Activated CD4-positive, CD25-positive, alpha-beta regulatory T cell treated with anti-CD3 and anti-CD28 coated beads, Interleukin-2, amount 50 U/mL, for 24 hours (primary cell): ENCODE data around the gene SHKBP1.
A peak's percentile ranks its signal among the peaks of the same experiment; 100 is the strongest.

Source experiments
- ATAC-seq, 2 donors: fragments of 150-1000 bp; cut with Tn5 transposase; one replicate each; pipeline ENCODE4 v1.10.0; 2021; ENCODE audit warnings: mild to moderate bottlenecking in 1 of 2, moderate library complexity in 1 of 2

Gene SHKBP1

DNA sequence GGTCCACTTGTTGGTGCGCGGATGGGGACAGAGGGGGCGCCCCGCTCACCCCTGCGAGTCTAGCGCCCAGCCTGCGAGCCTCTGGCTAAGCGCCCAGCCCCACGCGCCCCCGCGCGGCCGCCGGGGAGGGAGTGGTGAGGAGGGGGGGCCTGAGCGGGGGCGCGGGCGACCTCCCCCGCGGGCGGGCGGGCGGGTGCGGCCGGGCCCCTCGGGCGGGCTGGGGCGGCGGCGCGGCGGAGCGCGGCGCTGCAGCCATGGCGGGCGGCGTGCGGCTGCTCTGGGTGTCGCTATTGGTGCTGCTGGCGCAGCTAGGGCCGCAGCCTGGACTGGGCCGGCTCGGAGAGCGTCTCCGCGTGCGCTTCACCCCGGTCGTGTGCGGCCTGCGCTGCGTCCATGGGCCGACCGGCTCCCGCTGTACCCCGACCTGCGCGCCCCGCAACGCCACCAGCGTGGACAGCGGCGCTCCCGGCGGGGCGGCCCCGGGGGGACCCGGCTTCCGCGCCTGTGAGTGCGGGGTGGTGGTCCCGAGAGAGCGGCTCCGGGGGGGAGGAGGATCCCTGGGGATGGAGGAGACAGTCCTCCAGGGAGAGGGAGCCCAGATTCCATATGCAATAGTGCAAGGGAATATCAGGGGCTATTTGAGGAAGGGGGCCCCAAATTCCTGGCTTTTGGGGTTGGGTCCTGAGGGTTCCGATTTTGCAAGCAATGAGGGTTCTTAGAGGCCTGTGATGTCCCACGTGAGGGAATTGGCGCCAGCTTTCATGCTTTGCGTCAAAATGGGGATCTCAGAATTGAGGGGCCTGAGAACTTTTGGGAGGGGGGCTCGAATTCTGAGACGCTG is 24.7 kb downstream of the SHKBP1 start, which contains the start of gene LTBP4:
Gene LTBP4 (plus strand): TSS at position 236 of the 841 bp plus-strand sequence. CDS start 19 bp downstream, at position 255.
- no peak for ATAC-seq

GRCh38 chr19:40603071-40603388 is 26.4 kb downstream of the SHKBP1 start:
- ATAC-seq, result no peak

DNA sequence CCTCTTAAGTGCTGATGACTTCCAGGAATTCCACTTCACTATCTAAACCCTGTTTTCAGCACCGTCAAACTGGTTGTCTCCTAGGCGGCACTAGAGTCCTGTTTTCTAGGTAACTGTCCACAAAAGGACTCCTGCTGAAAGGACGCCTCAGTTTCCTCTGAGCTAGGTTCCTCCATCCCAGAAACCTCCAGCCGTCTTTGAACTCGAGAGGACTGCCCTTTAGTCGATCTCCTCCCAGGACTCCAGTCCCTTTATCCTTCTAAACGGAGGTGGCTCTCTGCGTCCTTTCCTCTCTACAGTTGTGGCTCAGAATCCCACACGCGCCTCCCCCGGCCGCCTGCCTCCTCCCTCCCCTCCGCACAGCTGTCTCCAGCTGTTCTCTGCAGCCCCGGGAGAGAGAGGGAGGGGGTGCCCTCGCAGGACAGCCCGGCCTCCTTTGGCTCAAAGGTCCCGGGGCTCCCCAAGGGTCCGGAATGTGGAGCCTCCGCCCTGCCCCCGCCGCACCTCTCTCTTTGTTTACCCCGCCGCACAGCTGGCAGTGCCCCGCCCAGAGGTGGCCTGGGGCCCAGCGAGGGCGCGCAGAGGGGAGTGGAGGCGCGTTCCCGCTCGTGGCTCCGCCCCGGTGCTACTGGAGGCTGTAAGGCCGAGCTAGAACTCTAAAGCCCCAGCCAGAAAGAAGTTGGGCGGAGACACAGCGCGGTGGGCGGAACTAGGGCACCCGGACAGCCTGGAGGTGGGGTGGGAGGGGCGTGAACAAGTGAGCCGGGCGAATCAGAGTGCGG is 26.9 kb downstream of the SHKBP1 start:
- ATAC-seq, result peak; percentile 73

GRCh38 chr19:40604171-40604646 is 27.5 kb downstream of the SHKBP1 start:
- no peak for ATAC-seq

GRCh38 chr19:40604647-40605215 is 28.1 kb downstream of the SHKBP1 start:
- no peak for ATAC-seq

GRCh38 chr19:40605216-40605971 is 28.7 kb downstream of the SHKBP1 start:
- ATAC-seq, result peak; percentile 52 to 55

DNA sequence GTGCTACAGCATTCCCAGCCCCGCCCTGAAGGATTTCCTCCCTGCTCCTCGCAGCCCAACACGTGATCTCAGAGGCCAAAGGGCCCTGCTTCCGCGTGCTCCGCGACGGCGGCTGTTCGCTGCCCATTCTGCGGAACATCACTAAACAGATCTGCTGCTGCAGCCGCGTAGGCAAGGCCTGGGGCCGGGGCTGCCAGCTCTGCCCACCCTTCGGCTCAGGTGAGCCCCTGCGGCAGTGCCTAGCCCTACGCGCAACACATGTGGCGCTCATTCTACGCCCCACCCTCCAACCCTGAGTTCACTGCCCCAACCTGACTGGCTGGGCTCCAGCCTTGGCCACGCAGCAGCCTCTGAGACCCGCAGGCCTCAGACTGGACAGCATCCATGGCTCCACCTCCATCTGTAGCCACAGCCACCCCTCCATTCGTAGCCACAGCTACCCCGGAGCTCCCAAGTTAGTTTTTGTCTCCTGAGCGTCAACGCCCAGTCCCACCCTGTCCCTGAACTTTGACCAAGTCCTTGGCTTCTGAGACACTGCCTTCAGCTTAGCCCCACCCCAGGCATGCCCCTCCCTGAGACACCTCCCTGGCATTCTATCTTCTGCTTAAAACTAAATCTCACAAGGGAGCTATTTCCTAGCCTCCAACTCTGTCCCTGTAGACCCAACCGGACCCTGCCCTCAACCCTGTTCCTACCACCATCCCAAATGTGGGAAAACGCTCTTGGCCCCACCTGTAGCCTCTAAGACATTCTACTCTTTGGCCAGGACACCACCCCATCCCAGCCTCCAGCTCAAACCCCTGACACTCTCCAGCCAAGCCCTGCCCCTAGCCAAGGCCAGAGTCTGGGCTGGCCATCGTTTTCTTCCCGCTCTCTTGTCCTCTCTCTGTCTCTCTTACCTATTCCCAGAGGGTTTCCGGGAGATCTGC is 30.9 kb downstream of the SHKBP1 start:
- ATAC-seq, result no peak

GRCh38 chr19:40608240-40608621 is 31.6 kb downstream of the SHKBP1 start:
- no peak for ATAC-seq

DNA sequence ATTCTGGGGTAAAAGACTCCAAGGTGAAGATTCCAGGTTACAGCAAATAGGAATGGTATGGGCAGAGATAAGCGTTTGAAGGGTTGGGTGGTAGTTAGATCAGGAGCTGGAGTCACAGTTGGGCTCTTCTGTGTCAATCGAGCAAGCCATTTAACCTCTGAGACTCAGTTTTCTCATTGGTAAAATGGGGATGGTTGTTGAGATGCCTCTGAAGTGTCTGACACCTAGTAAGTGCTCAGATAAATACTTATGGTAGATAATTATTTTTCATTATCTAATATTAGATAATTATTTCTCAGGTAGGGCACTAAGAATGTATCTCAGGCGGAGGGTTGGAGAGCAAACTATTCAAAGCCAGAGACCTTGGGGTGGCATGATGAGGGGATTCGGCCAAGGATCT is 32.3 kb downstream of the SHKBP1 start:
- no peak for ATAC-seq

- ATAC-seq, result peak; percentile 44 to 51
Observed at GRCh38 chr19:40609561-40610395, 33.1 kb downstream of the SHKBP1 start.

DNA sequence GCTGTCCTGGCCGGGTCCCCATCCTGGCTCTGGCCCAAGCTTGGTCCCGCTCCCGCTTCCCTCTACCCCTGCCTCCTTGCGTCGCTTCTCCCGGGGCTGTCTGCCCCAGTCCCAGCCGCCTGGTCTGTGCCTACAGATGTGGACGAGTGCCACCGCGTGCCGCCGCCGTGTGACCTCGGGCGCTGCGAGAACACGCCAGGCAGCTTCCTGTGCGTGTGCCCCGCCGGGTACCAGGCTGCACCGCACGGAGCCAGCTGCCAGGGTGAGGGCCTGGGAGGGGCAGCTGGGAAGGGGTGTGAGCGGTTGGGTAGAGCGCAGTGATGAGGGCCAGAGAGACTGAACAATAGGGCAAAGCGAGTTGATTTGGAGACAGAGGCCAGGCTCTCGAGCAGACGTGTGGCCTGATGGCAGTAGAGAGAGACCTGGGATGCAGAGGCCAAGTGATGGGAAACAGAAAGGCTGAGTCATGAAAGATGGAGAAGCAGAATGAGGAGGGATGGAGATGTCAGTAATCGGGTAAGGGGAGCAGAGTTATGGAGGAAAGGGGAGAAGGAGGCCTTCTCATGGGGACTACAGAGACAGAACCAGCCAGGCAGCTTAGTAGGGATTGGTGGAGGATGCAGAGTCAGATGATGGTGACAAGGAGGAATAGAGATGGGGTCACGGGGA is 33.9 kb downstream of the SHKBP1 start:
- peak in 1 of 2 donors; percentile 3 for ATAC-seq

DNA sequence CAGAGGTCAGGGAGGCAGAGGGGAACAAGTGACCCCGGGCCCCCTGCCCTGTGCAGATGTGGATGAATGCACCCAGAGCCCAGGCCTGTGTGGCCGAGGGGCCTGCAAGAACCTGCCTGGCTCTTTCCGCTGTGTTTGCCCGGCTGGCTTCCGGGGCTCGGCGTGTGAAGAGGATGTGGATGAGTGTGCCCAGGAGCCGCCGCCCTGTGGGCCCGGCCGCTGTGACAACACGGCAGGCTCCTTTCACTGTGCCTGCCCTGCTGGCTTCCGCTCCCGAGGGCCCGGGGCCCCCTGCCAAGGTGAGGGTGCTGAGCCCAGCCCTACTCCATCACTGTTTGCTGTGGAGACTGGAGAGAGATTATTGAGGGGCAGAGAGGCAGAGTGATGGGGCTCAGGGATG is 34.4 kb downstream of the SHKBP1 start:
- no peak for ATAC-seq

DNA sequence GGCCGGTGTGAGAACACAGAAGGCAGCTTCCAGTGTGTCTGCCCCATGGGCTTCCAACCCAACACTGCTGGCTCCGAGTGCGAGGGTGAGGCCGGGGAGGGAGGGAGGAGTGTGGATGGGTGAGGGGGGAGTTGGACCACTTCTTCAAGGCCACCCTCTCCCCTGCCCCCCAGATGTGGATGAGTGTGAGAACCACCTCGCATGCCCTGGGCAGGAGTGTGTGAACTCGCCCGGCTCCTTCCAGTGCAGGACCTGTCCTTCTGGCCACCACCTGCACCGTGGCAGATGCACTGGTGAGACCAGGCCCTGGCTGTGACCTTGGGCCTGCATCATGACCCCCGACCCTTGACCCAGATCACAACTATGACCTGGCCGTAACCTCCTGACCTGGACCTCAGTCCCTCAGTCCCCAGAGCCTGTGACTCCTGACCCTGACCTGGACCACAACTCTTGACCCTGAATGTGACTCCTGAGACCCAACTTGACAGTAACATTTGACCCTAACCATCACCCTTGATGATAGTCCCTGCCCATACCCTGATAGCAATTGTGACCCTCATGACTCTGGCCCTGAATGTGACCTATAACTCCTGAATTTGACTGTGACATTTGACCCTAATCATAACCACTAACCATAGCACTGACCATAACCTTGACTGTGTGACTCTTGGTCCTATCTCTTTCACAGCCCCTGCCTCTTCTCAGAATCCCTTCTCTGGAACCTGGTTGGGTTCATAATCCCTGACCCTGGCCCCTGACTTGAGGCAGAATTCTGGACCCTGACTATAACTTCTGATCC is 35.4 kb downstream of the SHKBP1 start:
- ATAC-seq, result no peak

DNA sequence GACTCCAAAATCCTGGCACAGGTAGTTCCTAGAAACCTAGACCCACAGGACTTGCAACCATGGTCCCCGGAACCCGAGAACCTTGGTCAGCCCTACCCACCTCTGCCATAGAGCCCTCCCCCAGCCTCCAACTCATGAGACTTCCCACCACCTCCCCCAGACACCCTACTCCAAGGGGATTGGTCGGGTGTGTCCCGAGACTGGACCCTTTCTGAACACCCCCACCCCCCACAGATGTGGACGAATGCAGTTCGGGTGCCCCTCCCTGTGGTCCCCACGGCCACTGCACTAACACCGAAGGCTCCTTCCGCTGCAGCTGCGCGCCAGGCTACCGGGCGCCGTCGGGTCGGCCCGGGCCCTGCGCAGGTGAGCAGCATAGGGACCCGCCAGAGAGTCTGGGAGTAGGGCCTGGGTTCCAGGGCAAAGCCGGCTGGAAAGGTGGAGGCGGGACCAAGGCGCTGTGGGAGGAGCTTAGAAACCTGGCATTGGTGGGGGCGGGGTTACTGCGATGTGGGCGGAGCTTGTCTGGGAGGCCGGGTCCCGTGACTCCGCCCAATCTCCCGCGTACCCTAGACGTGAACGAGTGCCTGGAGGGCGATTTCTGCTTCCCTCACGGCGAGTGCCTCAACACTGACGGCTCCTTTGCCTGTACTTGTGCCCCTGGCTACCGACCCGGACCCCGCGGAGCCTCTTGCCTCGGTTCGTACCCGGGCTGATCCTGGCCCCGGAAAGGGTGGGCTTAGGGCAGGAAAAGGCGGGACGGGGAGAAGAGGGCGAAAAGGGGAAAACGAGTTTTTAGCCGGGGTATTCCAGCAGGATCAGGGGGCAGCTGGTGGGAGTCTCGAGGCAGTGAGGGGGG is 36.4 kb downstream of the SHKBP1 start:
- ATAC-seq, result no peak

GRCh38 chr19:40613690-40614621 is 37.3 kb downstream of the SHKBP1 start:
- peak; percentile 52 to 54 for ATAC-seq

GRCh38 chr19:40614622-40615411 is 38.1 kb downstream of the SHKBP1 start:
- ATAC-seq, result peak; percentile 66 to 68
